HepG2 (cell line): ENCODE measurements around the gene ZNF91. TPM values are rescaled to one million over a fixed set of nuclear protein-coding genes. Genes with fewer than 3 reads are reported as not detected.

Experiments used
- ATAC-seq: fragments of 200-7000 bp; cut with Tn5 transposase; 3 replicates; pipeline ENCODE4 v1.9.1; 2020; ENCODE audit warnings: mild to moderate bottlenecking, moderate library complexity
- BruUV-seq: library from RNA; stranded (reverse); fragments of 400-500 nt; replicated peaks from 2 replicates; lab custom pipeline; 2021; lab: Mats Ljungman, UMichigan
- CTCF ChIA-PET: fragments of 300-600 bp; formaldehyde crosslinking; extraction: SDS; loops from one replicate; lab custom pipeline; 2021; ENCODE audit warnings: low total read pairs, inconsistent platforms, low intra/inter-chr PET ratio; lab: Yijun Ruan, JAX
- POLR2A ChIA-PET: fragments of 350-600 bp; sonication (Branson Sonifier 250); formaldehyde crosslinking; loops from one replicate; lab custom pipeline; 2020; ENCODE audit warnings: antibody characterized with exemption, inconsistent platforms; lab: Yijun Ruan, JAX
- DNase-seq: peaks from one replicate; pipeline ENCODE4 v3.0.0-alpha.2; 2015; ENCODE audit warnings: low spot score
- FAIRE-seq: peaks from 3 replicates; lab custom pipeline; 2011; peaks lifted over from hg19 to GRCh38; lab: Jason Lieb, UNC
- H2AFZ ChIP-seq: one replicate; pipeline ENCODE4 v1.6.1; 2011; ENCODE audit warnings: low read length, inconsistent platforms
- H3K27ac ChIP-seq: fragments of 300-600 bp; 3 replicates; pipeline ENCODE4 v1.8.0; 2011; ENCODE audit warnings: mixed run types, mild to moderate bottlenecking, mixed read lengths, low read length, inconsistent platforms; ENCODE audit not compliant: insufficient read depth; ENCODE audit errors: extremely low read length
- H3K27me3 ChIP-seq, 2 experiments: fragments of 200-600 bp in 1 of 2; 2 replicates in 1 of 2; 3 replicates in 1 of 2; pipeline versions ENCODE4 v1.6.0 to v1.8.0; 2011; ENCODE audit warnings: low read length in 2 of 2, mild to moderate bottlenecking in 2 of 2, moderate library complexity in 2 of 2, inconsistent platforms in 1 of 2; ENCODE audit not compliant: insufficient read depth in 2 of 2, control insufficient read depth in 1 of 2
- H3K36me3 ChIP-seq, 2 experiments: fragments of 200-600 bp in 1 of 2; replicated peaks in 1 of 2; 2 replicates in 1 of 2; 3 replicates in 1 of 2; pipeline versions ENCODE4 v1.5.1 to v1.8.0; 2011; ENCODE audit warnings: low read length in 2 of 2, inconsistent platforms in 1 of 2; ENCODE audit not compliant: insufficient read depth in 2 of 2, control insufficient read depth in 1 of 2
- H3K4me1 ChIP-seq: 2 replicates; pipeline ENCODE4 v1.5.1; 2012; ENCODE audit warnings: low read length, inconsistent platforms; ENCODE audit not compliant: insufficient read depth
- H3K4me2 ChIP-seq: 2 replicates; pipeline ENCODE4 v1.6.0; 2011; ENCODE audit warnings: low read depth, low read length, inconsistent platforms
- H3K4me3 ChIP-seq, 3 experiments: fragments of 200-600 bp in 1 of 3; sonication (generic), shearing (Covaris generic) in 1 of 3; replicated peaks in 1 of 3; 2 replicates each; pipeline ENCODE4 v1.5.1; 2011 to 2016; ENCODE audit warnings: low read length in 3 of 3, inconsistent platforms in 2 of 3, low read depth in 2 of 3, mild to moderate bottlenecking in 2 of 3, control low read depth in 1 of 3, mixed read lengths in 1 of 3; ENCODE audit not compliant: insufficient read depth in 1 of 3
- H3K79me2 ChIP-seq: one replicate; pipeline ENCODE4 v1.6.1; 2011; ENCODE audit warnings: low read length, inconsistent platforms; ENCODE audit not compliant: insufficient read depth
- H3K9ac ChIP-seq: 2 replicates; pipeline ENCODE4 v1.6.0; 2011; ENCODE audit warnings: mild to moderate bottlenecking, low read depth, low read length, inconsistent platforms; ENCODE audit not compliant: insufficient read depth
- H3K9me3 ChIP-seq: 2 replicates; pipeline ENCODE4 v1.5.1; 2012; ENCODE audit warnings: mild to moderate bottlenecking, low read length
- H4K20me1 ChIP-seq: 2 replicates; pipeline ENCODE4 v1.6.0; 2011; ENCODE audit warnings: inconsistent platforms, mild to moderate bottlenecking, low read length, moderate library complexity; ENCODE audit not compliant: insufficient read depth
- FOXA1 ChIP-seq, 2 experiments: fragments of 450-650 bp in 1 of 2; sonication (generic) in 1 of 2; formaldehyde crosslinking in 1 of 2; IDR thresholded peaks; 2 replicates each; pipeline versions ENCODE4 v1.4.0 to v1.6.1; 2016 to 2020; ENCODE audit warnings: missing genetic modification reagents in 1 of 2
- GATAD2A ChIP-seq: IDR thresholded peaks from 2 replicates; pipeline ENCODE4 v1.6.1; 2016
- HNRNPK ChIP-seq: fragments of 200-400 bp; formaldehyde crosslinking; IDR thresholded peaks from 2 replicates; pipeline ENCODE4 v1.6.1; 2018; ENCODE audit warnings: low read length, low read depth, moderate library complexity, mild to moderate bottlenecking; ENCODE audit not compliant: poor library complexity, severe bottlenecking
- NR0B2 ChIP-seq: sonication (generic); formaldehyde crosslinking; IDR thresholded peaks from 2 replicates; pipeline ENCODE4 v1.4.0; 2020; ENCODE audit warnings: mild to moderate bottlenecking, missing genetic modification reagents
- NR2F2 ChIP-seq: IDR thresholded peaks from 2 replicates; pipeline ENCODE4 v1.6.1; 2012; ENCODE audit warnings: low read depth, inconsistent platforms, borderline replicate concordance
- REST ChIP-seq, 2 experiments: IDR thresholded peaks; 2 replicates each; pipeline ENCODE4 v1.6.1; 2011 to 2012; ENCODE audit warnings: low read length in 2 of 2, borderline replicate concordance in 1 of 2, low read depth in 1 of 2, mild to moderate bottlenecking in 1 of 2, moderate library complexity in 1 of 2
- RFXAP ChIP-seq: sonication (generic); formaldehyde crosslinking; IDR thresholded peaks from 2 replicates; pipeline ENCODE4 v1.4.0; 2020; ENCODE audit warnings: missing genetic modification reagents, borderline replicate concordance
- RORA ChIP-seq: sonication (generic); formaldehyde crosslinking; IDR thresholded peaks from 2 replicates; pipeline ENCODE4 v1.5.0; 2020; ENCODE audit warnings: mild to moderate bottlenecking, missing genetic modification reagents, moderate library complexity
- SIN3A ChIP-seq: IDR thresholded peaks from 2 replicates; pipeline ENCODE4 v1.6.1; 2011; ENCODE audit warnings: low read depth, mild to moderate bottlenecking, control low read depth, low read length, borderline replicate concordance
- THAP9 ChIP-seq: sonication (generic); formaldehyde crosslinking; IDR thresholded peaks from 2 replicates; pipeline ENCODE4; 2020; ENCODE audit warnings: missing genetic modification reagents, mild to moderate bottlenecking, borderline replicate concordance
- ZBTB42 ChIP-seq: sonication (generic); formaldehyde crosslinking; IDR thresholded peaks from 2 replicates; pipeline ENCODE4 v1.5.0; 2020; ENCODE audit warnings: mild to moderate bottlenecking, missing genetic modification reagents
- ZNF296 ChIP-seq: sonication (generic); formaldehyde crosslinking; conservative IDR thresholded peaks from 2 replicates; pipeline ENCODE4 v1.5.0; 2020; ENCODE audit warnings: mild to moderate bottlenecking, missing genetic modification reagents
- ZNF530 ChIP-seq: sonication (generic); formaldehyde crosslinking; IDR thresholded peaks from 2 replicates; pipeline ENCODE4 v1.5.0; 2020; ENCODE audit warnings: low read depth, mild to moderate bottlenecking, missing genetic modification reagents
- ZSCAN12 ChIP-seq: sonication (generic); formaldehyde crosslinking; IDR thresholded peaks from 2 replicates; pipeline ENCODE4 v1.9.0; 2021; ENCODE audit warnings: mild to moderate bottlenecking, missing genetic modification reagents
- ZUFSP ChIP-seq: sonication (generic); formaldehyde crosslinking; IDR thresholded peaks from 2 replicates; pipeline ENCODE4 v1.9.0; 2021; ENCODE audit warnings: missing genetic modification reagents, mild to moderate bottlenecking, borderline replicate concordance
- WGBS: methylation state at CpG from one replicate; pipeline ENCODE4 v1.1.6; 2017; ENCODE audit warnings: low lambda C conversion rate; 5-methylcytosine and 5-hydroxymethylcytosine counted together
- in situ Hi-C: cut with HindIII; loops from 2 replicates; pipeline ENCODE4 v1.10.0; 2017; ENCODE audit warnings: low pct_unique_long_range_greater_than_20kb; ENCODE audit not compliant: extremely low pct_ligation_motif_present
- intact Hi-C: fragments of 100-400 bp; cut with micrococcal nuclease; formaldehyde crosslinking; loops from one replicate; pipeline ENCODE4 v1.10.0; 2022; ENCODE audit not compliant: unreplicated experiment
- polyA plus RNA-seq, 8 experiments: library from polyadenylated mRNA; depleted of rRNA in 3 of 8; stranded (reverse) in 7 of 8; unstranded in 1 of 8; fragments of >200 nt; fragmentation: Illumina TruSeq in 4 of 8; extraction: Trizol in 4 of 8; gene quantifications; 2 replicates each; pipeline versions ENCODE4 v1.2.1 to v1.2.3, GENCODE V29; 2011 to 2016; ENCODE audit warnings: low read depth in 4 of 8, missing spikeins in 1 of 8, mixed read lengths in 1 of 8; ENCODE audit not compliant: insufficient read depth in 1 of 8
- total RNA-seq, 5 experiments: library from RNA; depleted of rRNA; stranded (reverse); fragments of >200 nt; fragmentation: Illumina TruSeq; extraction: Trizol; gene quantifications; 2 replicates each; pipeline ENCODE4 v1.2.3, GENCODE V29; 2016; ENCODE audit warnings: low read depth in 1 of 5

The ZNF91 gene
- total and polyA plus RNA-seq, 2 of the 13 experiments (the other 11 are each of a cell fraction or from before 2014, with no cell fraction given) = 19.4 to 21.5 TPM

- in situ Hi-C loops (loop anchor here (10.0 kb wide), 1 partner anchor 290 kb away; the partner anchor contains the start of gene ZNF675), intact Hi-C loops (loop anchor here (10.0 kb wide), 1 partner anchor 120 kb away; no protein-coding TSS in a partner anchor)
- H2AFZ ChIP-seq = no peak overlapping the region
- ChIA-PET POLR2A (interaction anchor here (1.1 to 3.3 kb wide), 7 partner anchors 9 to 649 kb away, joined by 3 to 26 read pairs (median 6); partner anchors contain the start of gene ZNF724), CTCF (no interaction called here)
- DNase-seq (peak; percentile 24), FAIRE-seq (no peak), ATAC-seq (peak; percentile 58)
- H3K9ac ChIP-seq = peak overlapping the region; percentile 96
- H3K27me3 ChIP-seq = no peaks in the 10 kb centered on the region
- peak overlapping the region; percentile 96 for H3K27ac ChIP-seq
- no peaks in the 10 kb centered on the region for H3K36me3 ChIP-seq
- WGBS = 1% methylated on average over 11 of the region's 11 CpGs
- H3K4me3 ChIP-seq = peak overlapping the region; percentile 91 to 97 (median 95)
- no peaks in the 10 kb centered on the region for H3K9me3 ChIP-seq
- peaks cover 35% of the 10 kb centered on the region for H3K4me1 ChIP-seq
- BruUV-seq = no TSS peak
- peaks cover 4% of the 10 kb centered on the region; the same call in 1 of the 2 replicates for H4K20me1 ChIP-seq
- H3K79me2 ChIP-seq = peaks cover 39% of the 10 kb centered on the region
- H3K4me2 ChIP-seq = peak overlapping the region; percentile 60
- TF ChIP-seq GATAD2A (CRISPR knock-in tag) (no peak), RORA (CRISPR knock-in tag) (no peak), ZUFSP (CRISPR knock-in tag) (no peak), THAP9 (CRISPR knock-in tag) (no peak), HNRNPK (no peak), SIN3A (0 out of 2 replicates have a peak, but pooled peaks have one; percentile 29), ZNF296 (CRISPR knock-in tag) (0 out of 2 replicates have a peak, but pooled peaks have one; percentile 2), ZBTB42 (CRISPR knock-in tag) (no peak), ZSCAN12 (0 out of 2 replicates have a peak, but pooled peaks have one; percentile 47), REST (IDR thresholded peaks at IDR 0.05; ENCODE audit: borderline replicate concordance in 1 of 2, low read depth in 1 of 2, low read length in 2 of 2) (no peak), RFXAP (CRISPR knock-in tag) (no peak), NR2F2 (no peak), FOXA1 (IDR thresholded peaks at IDR 0.05) (no peak), FOXA1 (CRISPR knock-in tag; IDR thresholded peaks at IDR 0.05) (no peak), NR0B2 (CRISPR knock-in tag) (no peak), ZNF530 (CRISPR knock-in tag) (no peak)
Observed at GRCh38 chr19:23394511-23394910, 760 bp downstream of the ZNF91 start.
